ENCODE results near the gene CLEC11A. TPM values are rescaled to one million over a fixed set of nuclear protein-coding genes. Genes with fewer than 3 reads are reported as not detected.

The CLEC11A gene
- total RNA-seq, 1 experiment from 2014 or later = not detected

GRCh38 chr19:50703915-50704796 lies 19.0 kb upstream of the CLEC11A start:
- H3K27ac ChIP-seq (ENCODE audit: low read length) = no peak overlapping the region
- no peaks in the 10 kb centered on the region for H3K9me3 ChIP-seq (ENCODE audit: control insufficient read depth, insufficient read depth, low read depth, low read length)
- no peaks in the 10 kb centered on the region for H3K36me3 ChIP-seq (ENCODE audit: control insufficient read depth, insufficient read depth, low read length)
- in situ Hi-C loops (cut with HindIII; ENCODE audit: low pct_unique_long_range_greater_than_20kb, low sequenced_read_pairs) = no loop called here
- no TSS peak for BruUV-seq (replicated peaks)
- H3K4me3 ChIP-seq (ENCODE audit: low read depth in 2 of 2, low read length in 2 of 2) = no peak overlapping the region
- ChIA-PET POLR2A (interaction anchor here (0.6 to 0.7 kb wide), 2 partner anchors 47 to 195 kb away, joined by 3 to 5 read pairs; no protein-coding TSS in a partner anchor), CTCF (interaction anchor here (0.6 to 1.2 kb wide), 5 partner anchors 31 to 218 kb away, joined by 3 to 4 read pairs (median 3); no protein-coding TSS in a partner anchor)
- H3K4me1 ChIP-seq (ENCODE audit: control insufficient read depth, insufficient read depth, low read length) = no peaks in the 10 kb centered on the region
- H3K27me3 ChIP-seq (ENCODE audit: control insufficient read depth, insufficient read depth, low read length) = no peaks in the 10 kb centered on the region; the same call in 1 of the 2 replicates
- intact Hi-C loops (cut with micrococcal nuclease; ENCODE audit: unreplicated experiment) = no loop called here
- ATAC-seq (0 out of 2 replicates have a peak, but pooled peaks have one; percentile 74), DNase-seq (ENCODE audit: low read depth, low spot score) (no peak)
- TF ChIP-seq REST (IDR thresholded peaks at IDR 0.05; ENCODE audit: insufficient read depth in 1 of 2, low read depth in 2 of 2, low read length in 1 of 2) = no peak
- peak; percentile 69 for TF ChIP-seq CTCF (IDR thresholded peaks at IDR 0.05)

- in situ Hi-C loops (cut with HindIII; ENCODE audit: low pct_unique_long_range_greater_than_20kb, low sequenced_read_pairs) = no loop called here
- intact Hi-C loops (cut with micrococcal nuclease; ENCODE audit: unreplicated experiment) = loop anchor here (5.0 kb wide), 1 partner anchor 77 kb away; no protein-coding TSS in a partner anchor
- Histone ChIP-seq H3K27me3 (ENCODE audit: control insufficient read depth, insufficient read depth, low read length) (no peaks in the 10 kb centered on the region), H3K9me3 (ENCODE audit: control insufficient read depth, insufficient read depth, low read depth, low read length) (no peaks in the 10 kb centered on the region), H3K4me1 (ENCODE audit: control insufficient read depth, insufficient read depth, low read length) (no peaks in the 10 kb centered on the region), H3K4me3 (ENCODE audit: low read depth in 2 of 2, low read length in 2 of 2) (no peak overlapping the region), H3K27ac (ENCODE audit: low read length) (no peak overlapping the region), H3K36me3 (ENCODE audit: control insufficient read depth, insufficient read depth, low read length) (no peaks in the 10 kb centered on the region)
- ChIA-PET POLR2A (no interaction called here), CTCF (interaction anchor here (0.6 kb wide), 2 partner anchors 13 to 73 kb away, joined by 3 read pairs; no protein-coding TSS in a partner anchor)
- no TSS peak for BruUV-seq (replicated peaks)
- peak; percentile 87 for ATAC-seq
- DNase-seq (ENCODE audit: low read depth, low spot score) = peak; percentile 42
- no peak for TF ChIP-seq SIN3A (IDR thresholded peaks at IDR 0.05; ENCODE audit: borderline replicate concordance, insufficient read depth, low read depth, low read length)
- TF ChIP-seq POLR2AphosphoS5 (IDR thresholded peaks at IDR 0.05; ENCODE audit: low read depth, low read length) = no peak
- TF ChIP-seq REST (IDR thresholded peaks at IDR 0.05; ENCODE audit: insufficient read depth in 1 of 2, low read depth in 2 of 2, low read length in 1 of 2) = no peak
- no peak for TF ChIP-seq TCF7L2 (IDR thresholded peaks at IDR 0.05; ENCODE audit: low read depth, low read length)
- TF ChIP-seq CTCF (IDR thresholded peaks at IDR 0.05) = peak; percentile 81
These were observed 17.6 kb upstream of the CLEC11A start for GRCh38 chr19:50705422-50706019.

Data from Panc1 (cell line).